IMR-90 (cell line): ENCODE measurements around the gene DOCK1. TPM values are rescaled to one million over a fixed set of nuclear protein-coding genes. Genes with fewer than 3 reads are reported as not detected.

Source experiments
- ATAC-seq: fragments of 200-7000 bp; cut with Tn5 transposase; 2 replicates; pipeline ENCODE4 v1.9.1; 2020; ENCODE audit warnings: low read depth, mild to moderate bottlenecking, moderate library complexity
- BruUV-seq: library from RNA; stranded (reverse); fragments of 400-500 nt; replicated peaks from 2 replicates; lab custom pipeline; 2021; lab: Mats Ljungman, UMichigan
- CTCF ChIA-PET: fragments of 300-600 bp; formaldehyde crosslinking; extraction: SDS; loops from one replicate; lab custom pipeline; 2021; ENCODE audit warnings: antibody characterized with exemption; lab: Yijun Ruan, JAX
- POLR2A ChIA-PET: fragments of 300-600 bp; sonication (Branson Sonifier 250); formaldehyde crosslinking; loops from one replicate; lab custom pipeline; 2022; ENCODE audit warnings: antibody characterized with exemption; ENCODE audit not compliant: unreplicated experiment; lab: Charles Lee
- DNase-seq: peaks from one replicate; pipeline ENCODE4 v3.0.0; 2013
- H2AFZ ChIP-seq: replicated peaks from 2 replicates; pipeline ENCODE3; 2013; ENCODE audit warnings: low read length, mild to moderate bottlenecking; ENCODE audit not compliant: poor library complexity
- H2AK5ac ChIP-seq: 2 replicates; pipeline ENCODE4 v1.6.1; 2013; ENCODE audit warnings: low read depth, low read length, inconsistent platforms
- H2AK9ac ChIP-seq: replicated peaks from 2 replicates; pipeline ENCODE3; 2013; ENCODE audit warnings: mild to moderate bottlenecking, low read depth, low read length, moderate library complexity; ENCODE audit not compliant: poor library complexity
- H2BK120ac ChIP-seq: 2 replicates; pipeline ENCODE4 v1.6.1; 2013; ENCODE audit warnings: low read depth, low read length, inconsistent platforms
- H2BK15ac ChIP-seq: 3 replicates; pipeline ENCODE4 v1.6.1; 2013; ENCODE audit warnings: low read depth, low read length, inconsistent platforms
- H2BK20ac ChIP-seq: 2 replicates; pipeline ENCODE4 v1.6.1; 2013; ENCODE audit warnings: low read depth, mild to moderate bottlenecking, inconsistent platforms, low read length, moderate library complexity
- H2BK5ac ChIP-seq: 2 replicates; pipeline ENCODE4 v1.6.1; 2013; ENCODE audit warnings: mild to moderate bottlenecking, low read depth, low read length, inconsistent platforms; ENCODE audit not compliant: poor library complexity, severe bottlenecking
- H3K14ac ChIP-seq: replicated peaks from 2 replicates; pipeline ENCODE4 v1.6.1; 2013; ENCODE audit warnings: low read depth, low read length, inconsistent platforms
- H3K18ac ChIP-seq: 2 replicates; pipeline ENCODE4 v1.6.1; 2013; ENCODE audit warnings: low read depth, low read length, control low read depth
- H3K23ac ChIP-seq: 2 replicates; pipeline ENCODE4 v1.6.1; 2013; ENCODE audit warnings: low read depth, low read length, inconsistent platforms
- H3K27ac ChIP-seq: 2 replicates; pipeline ENCODE4 v1.5.1; 2013; ENCODE audit warnings: mild to moderate bottlenecking, control low read depth, low read length; ENCODE audit not compliant: insufficient read depth
- H3K27me3 ChIP-seq: 2 replicates; pipeline ENCODE4 v1.6.1; 2013; ENCODE audit warnings: low read length; ENCODE audit not compliant: control insufficient read depth, insufficient read depth
- H3K36me3 ChIP-seq: 2 replicates; pipeline ENCODE4 v1.6.1; 2013; ENCODE audit warnings: low read length, mixed read lengths; ENCODE audit not compliant: control insufficient read depth, insufficient read depth
- H3K4ac ChIP-seq: 2 replicates; pipeline ENCODE4 v1.6.1; 2013; ENCODE audit warnings: low read depth, low read length, inconsistent platforms
- H3K4me1 ChIP-seq: 2 replicates; pipeline ENCODE4 v1.6.1; 2013; ENCODE audit warnings: low read length, mixed read lengths; ENCODE audit not compliant: control insufficient read depth, insufficient read depth
- H3K4me2 ChIP-seq: 2 replicates; pipeline ENCODE4 v1.6.1; 2013; ENCODE audit warnings: low read depth, mild to moderate bottlenecking, control low read depth, low read length, moderate library complexity
- H3K4me3 ChIP-seq: 2 replicates; pipeline ENCODE4 v1.5.1; 2013; ENCODE audit warnings: low read depth, mild to moderate bottlenecking, control low read depth, low read length, moderate library complexity; ENCODE audit not compliant: insufficient read depth
- H3K56ac ChIP-seq: 2 replicates; pipeline ENCODE4 v1.6.1; 2013; ENCODE audit warnings: low read length, inconsistent platforms; ENCODE audit not compliant: insufficient read depth; ENCODE audit errors: extremely low read depth
- H3K79me1 ChIP-seq, 2 experiments: 2 replicates each; pipeline ENCODE4 v1.6.1; 2013; ENCODE audit warnings: low read length in 2 of 2, inconsistent platforms in 1 of 2, low read depth in 1 of 2
- H3K9ac ChIP-seq: 2 replicates; pipeline ENCODE4 v1.6.1; 2013; ENCODE audit warnings: low read depth, low read length, control low read depth
- H3K9me1 ChIP-seq: 2 replicates; pipeline ENCODE4 v1.6.1; 2013; ENCODE audit warnings: low read length, inconsistent platforms; ENCODE audit not compliant: insufficient read depth
- H3K9me3 ChIP-seq: 2 replicates; pipeline ENCODE4 v1.6.1; 2013; ENCODE audit warnings: low read length; ENCODE audit not compliant: control insufficient read depth, insufficient read depth
- H4K20me1 ChIP-seq: 2 replicates; pipeline ENCODE4 v1.6.1; 2013; ENCODE audit warnings: low read length, inconsistent platforms; ENCODE audit not compliant: insufficient read depth
- H4K5ac ChIP-seq: 2 replicates; pipeline ENCODE4 v1.6.1; 2013; ENCODE audit warnings: mild to moderate bottlenecking, low read depth, low read length, control low read depth
- H4K8ac ChIP-seq, 2 experiments: 2 replicates each; pipeline ENCODE4 v1.6.1; 2013; ENCODE audit warnings: low read depth in 2 of 2, low read length in 2 of 2, control low read depth in 1 of 2, inconsistent platforms in 1 of 2
- H4K91ac ChIP-seq: 2 replicates; pipeline ENCODE4 v1.6.1; 2013; ENCODE audit warnings: low read depth, low read length, inconsistent platforms; ENCODE audit not compliant: insufficient read depth
- BHLHE40 ChIP-seq: fragments of 150-350 bp; IDR thresholded peaks from 2 replicates; pipeline ENCODE4 v1.6.1; 2016; ENCODE audit warnings: mild to moderate bottlenecking, low read depth, low read length
- MAFK ChIP-seq: IDR thresholded peaks from 2 replicates; pipeline ENCODE4 v1.6.1; 2012; ENCODE audit warnings: low read depth, low read length, improper control_type of control experiment
- RCOR1 ChIP-seq: IDR thresholded peaks from 2 replicates; pipeline ENCODE4 v1.6.1; 2012; ENCODE audit warnings: mild to moderate bottlenecking, low read length, improper control_type of control experiment; ENCODE audit not compliant: insufficient replicate concordance
- WGBS, 2 experiments: methylation state at CpG; one replicate each; pipeline versions ENCODE4 v1.1.5 to v1.1.7; 2013; ENCODE audit warnings: missing lambda C conversion rate in 2 of 2; ENCODE audit not compliant: insufficient read length in 1 of 2; ENCODE audit errors: extremely low coverage in 2 of 2; 5-methylcytosine and 5-hydroxymethylcytosine counted together
- dilution Hi-C: fragments of 300-500 bp; cut with HindIII; formaldehyde crosslinking; loops from one replicate; pipeline ENCODE4 v1.14.3; 2018; ENCODE audit warnings: low sequenced_read_pairs; ENCODE audit not compliant: unreplicated experiment
- in situ Hi-C: fragments of 300-500 bp; cut with MboI; formaldehyde crosslinking; loops from 3 replicates; pipeline ENCODE4 v1.14.3; 2019; ENCODE audit warnings: low sequenced_read_pairs, inconsistent platforms, mixed read lengths
- intact Hi-C: fragments of 100-400 bp; cut with micrococcal nuclease; formaldehyde crosslinking; loops from 2 replicates; pipeline ENCODE4 v1.10.0; 2022
- polyA plus RNA-seq, 3 experiments: library from polyadenylated mRNA; depleted of rRNA; stranded (reverse); fragments of >200 nt; gene quantifications; 2 replicates each; pipeline ENCODE4 v1.2.3, GENCODE V29; 2012; ENCODE audit warnings: low replicate concordance in 1 of 3
- total RNA-seq: library from RNA; depleted of rRNA; stranded (reverse); fragments of >200 nt; gene quantifications from 2 replicates; pipeline ENCODE4 v1.2.3, GENCODE V29; 2012

The DOCK1 gene
- total and polyA plus RNA-seq, 2 of the 4 experiments (the other 2 are of a cell fraction) = 28.2 to 71.0 TPM

DNA sequence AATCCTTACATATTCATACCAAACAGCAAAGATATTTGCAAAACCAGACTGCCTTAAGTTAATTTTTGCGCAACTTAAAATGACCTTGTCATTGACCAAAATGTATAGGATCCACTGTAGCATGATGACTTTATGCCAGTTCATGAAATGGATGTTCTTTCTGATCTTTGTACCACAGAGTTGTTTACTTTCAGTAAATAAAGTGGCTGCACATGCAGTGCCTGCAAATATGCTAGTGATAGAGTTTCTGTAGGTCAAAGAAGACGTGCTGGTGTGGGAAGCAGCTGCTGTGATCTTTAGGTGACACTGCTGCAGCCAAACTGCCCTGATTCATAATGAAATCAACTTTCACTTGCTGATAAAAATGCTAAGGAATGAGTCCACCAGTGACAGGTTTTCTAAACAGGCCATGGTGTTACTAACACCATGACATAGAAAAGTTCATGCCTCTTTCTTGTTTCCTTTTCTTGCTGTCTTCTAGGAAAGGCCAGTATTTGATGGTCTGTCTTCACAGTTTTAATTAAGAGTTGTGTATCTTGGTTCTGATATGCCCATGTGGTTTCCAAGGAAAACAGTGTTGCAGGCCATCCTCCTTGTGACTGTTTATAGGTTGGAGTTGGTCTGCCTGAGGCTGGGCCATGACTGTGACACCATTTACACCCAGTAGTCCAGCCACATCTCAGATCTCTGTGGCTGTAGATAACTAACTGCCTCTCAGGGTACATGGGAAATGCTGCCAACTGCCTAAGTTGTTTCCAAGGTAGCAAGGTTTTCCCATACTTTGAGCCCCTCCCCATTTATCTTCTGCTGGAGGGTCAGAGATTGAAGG lies 228.7 kb downstream of the DOCK1 start:
- POLR2A ChIA-PET = no interaction called here
- DNase-seq (peak; percentile 44), ATAC-seq (peak; percentile 70)
- no peak overlapping the region for H3K4me3 ChIP-seq
- BruUV-seq = no TSS peak
- H3K23ac ChIP-seq = no peak overlapping the region
- H3K56ac ChIP-seq = no peak overlapping the region
- H2AFZ ChIP-seq = no peak overlapping the region
- TF ChIP-seq MAFK (no peak), RCOR1 (peak; percentile 49), BHLHE40 (peak; percentile 64; the same call in 1 of the 2 replicates)
- H2BK15ac ChIP-seq = no peak overlapping the region
- peaks cover 3% of the 10 kb centered on the region; the same call in 1 of the 2 replicates for H3K4me1 ChIP-seq
- H3K36me3 ChIP-seq = peaks cover 28% of the 10 kb centered on the region
- H3K9me3 ChIP-seq = no peaks in the 10 kb centered on the region
- no peaks in the 10 kb centered on the region for H3K27me3 ChIP-seq
- no peak overlapping the region for H4K5ac ChIP-seq
- H3K18ac ChIP-seq = no peak overlapping the region
- intact Hi-C loops (no loop called here), dilution Hi-C loops (no loop called here), in situ Hi-C loops (no loop called here)
- no peak overlapping the region for H3K4me2 ChIP-seq
- no peak overlapping the region for H2AK5ac ChIP-seq
- H3K79me1 ChIP-seq = peaks cover 0 to 26% of the 10 kb centered on the region in 2 experiments; a peak in 3 of 4 replicates
- no peak overlapping the region for H4K8ac ChIP-seq
- no peak overlapping the region for H2AK9ac ChIP-seq
- CTCF ChIA-PET = no interaction called here
- H3K9ac ChIP-seq = no peak overlapping the region
- WGBS, 2 experiments = no CpG with 5 or more reads among the region's 2 CpGs
- peaks cover 10% of the 10 kb centered on the region for H4K20me1 ChIP-seq
- no peak overlapping the region for H2BK120ac ChIP-seq
- no peak overlapping the region for H4K91ac ChIP-seq
- no peak overlapping the region for H3K27ac ChIP-seq
- H2BK5ac ChIP-seq = no peak overlapping the region
- H3K14ac ChIP-seq = no peak overlapping the region
- H2BK20ac ChIP-seq = no peak overlapping the region
- H3K9me1 ChIP-seq = peaks cover 19% of the 10 kb centered on the region
- H3K4ac ChIP-seq = no peak overlapping the region
